Measurements from ENCODE around the gene ARHGEF17.

Gene ARHGEF17

GRCh38 chr11:73312036-73312435, 4.0 kb downstream of the ARHGEF17 start:
- DNase-seq (ENCODE audit: low read depth in 3 of 3, low spot score in 1 of 3) = no peak

- no peak for DNase-seq (ENCODE audit: low read depth in 3 of 3, low spot score in 1 of 3)
Measured at GRCh38 chr11:73312851-73313327, 4.8 kb downstream of the ARHGEF17 start.

- no peak for DNase-seq (ENCODE audit: low read depth in 3 of 3, low spot score in 1 of 3)
Measured at GRCh38 chr11:73313652-73314051, 5.6 kb downstream of the ARHGEF17 start.

GRCh38 chr11:73314117-73314961, 6.3 kb downstream of the ARHGEF17 start:
- DNase-seq (ENCODE audit: low read depth in 3 of 3, low spot score in 1 of 3) = no peak

GRCh38 chr11:73315293-73316020, 7.4 kb downstream of the ARHGEF17 start:
- DNase-seq (ENCODE audit: low read depth in 3 of 3, low spot score in 1 of 3) = no peak

GRCh38 chr11:73316422-73316821, 8.3 kb downstream of the ARHGEF17 start:
- DNase-seq (ENCODE audit: low read depth in 3 of 3, low spot score in 1 of 3) = no peak

- DNase-seq (ENCODE audit: low read depth in 3 of 3, low spot score in 1 of 3) = no peak
Measured at GRCh38 chr11:73317373-73317772, 9.3 kb downstream of the ARHGEF17 start.

GRCh38 chr11:73317803-73318202, 9.7 kb downstream of the ARHGEF17 start:
- no peak for DNase-seq (ENCODE audit: low read depth in 3 of 3, low spot score in 1 of 3)

- no peak for DNase-seq (ENCODE audit: low read depth in 3 of 3, low spot score in 1 of 3)
Measured at GRCh38 chr11:73318501-73319011, 10.5 kb downstream of the ARHGEF17 start.

- no peak for DNase-seq (ENCODE audit: low read depth in 3 of 3, low spot score in 1 of 3)
Measured at GRCh38 chr11:73320763-73321603, 12.9 kb downstream of the ARHGEF17 start.

- DNase-seq (ENCODE audit: low read depth in 3 of 3, low spot score in 1 of 3) = no peak
Measured at GRCh38 chr11:73321604-73322381, 13.7 kb downstream of the ARHGEF17 start.

- DNase-seq (ENCODE audit: low read depth in 3 of 3, low spot score in 1 of 3) = no peak
Measured at GRCh38 chr11:73322382-73323306, 14.6 kb downstream of the ARHGEF17 start.

GRCh38 chr11:73323464-73323863, 15.4 kb downstream of the ARHGEF17 start:
- DNase-seq (ENCODE audit: low read depth in 3 of 3, low spot score in 1 of 3) = no peak

GRCh38 chr11:73324116-73324515, 16.0 kb downstream of the ARHGEF17 start:
- DNase-seq (ENCODE audit: low read depth in 3 of 3, low spot score in 1 of 3) = no peak

GRCh38 chr11:73324665-73325035, 16.6 kb downstream of the ARHGEF17 start:
- no peak for DNase-seq (ENCODE audit: low read depth in 3 of 3, low spot score in 1 of 3)

GRCh38 chr11:73325036-73325981, 17.2 kb downstream of the ARHGEF17 start:
- no peak for DNase-seq (ENCODE audit: low read depth in 3 of 3, low spot score in 1 of 3)

- no peak for DNase-seq (ENCODE audit: low read depth in 3 of 3, low spot score in 1 of 3)
Measured at GRCh38 chr11:73326929-73327811, 19.1 kb downstream of the ARHGEF17 start.

Measured in stimulated activated CD4-positive, alpha-beta T cell treated with anti-CD3 and anti-CD28 coated beads, TNF-alpha, amount 100 ng/mL, for 1 hour (primary cell).